ENCODE data around the gene DNAJA2. TPM values are rescaled to one million over a fixed set of nuclear protein-coding genes. Genes with fewer than 3 reads are reported as not detected.
A peak's percentile ranks its signal among the peaks of the same experiment; 100 is the strongest.

Gene DNAJA2
- total and polyA plus RNA-seq, 9 of the 15 experiments (the other 6 are each of a cell fraction or from before 2014, with no cell fraction given), result 24.1 to 75.9 (median 50.7) TPM

GRCh38 chr16:46973207-46973995 is at the start of gene DNAJA2 (continued):
- TF ChIP-seq ZNF263 (CRISPR knock-in tag; IDR thresholded peaks at IDR 0.05; ENCODE audit: borderline replicate concordance), result no peak
- TF ChIP-seq MAX (CRISPR knock-in tag; IDR thresholded peaks at IDR 0.05), result peak; percentile 71
- TF ChIP-seq, protein P1, sequence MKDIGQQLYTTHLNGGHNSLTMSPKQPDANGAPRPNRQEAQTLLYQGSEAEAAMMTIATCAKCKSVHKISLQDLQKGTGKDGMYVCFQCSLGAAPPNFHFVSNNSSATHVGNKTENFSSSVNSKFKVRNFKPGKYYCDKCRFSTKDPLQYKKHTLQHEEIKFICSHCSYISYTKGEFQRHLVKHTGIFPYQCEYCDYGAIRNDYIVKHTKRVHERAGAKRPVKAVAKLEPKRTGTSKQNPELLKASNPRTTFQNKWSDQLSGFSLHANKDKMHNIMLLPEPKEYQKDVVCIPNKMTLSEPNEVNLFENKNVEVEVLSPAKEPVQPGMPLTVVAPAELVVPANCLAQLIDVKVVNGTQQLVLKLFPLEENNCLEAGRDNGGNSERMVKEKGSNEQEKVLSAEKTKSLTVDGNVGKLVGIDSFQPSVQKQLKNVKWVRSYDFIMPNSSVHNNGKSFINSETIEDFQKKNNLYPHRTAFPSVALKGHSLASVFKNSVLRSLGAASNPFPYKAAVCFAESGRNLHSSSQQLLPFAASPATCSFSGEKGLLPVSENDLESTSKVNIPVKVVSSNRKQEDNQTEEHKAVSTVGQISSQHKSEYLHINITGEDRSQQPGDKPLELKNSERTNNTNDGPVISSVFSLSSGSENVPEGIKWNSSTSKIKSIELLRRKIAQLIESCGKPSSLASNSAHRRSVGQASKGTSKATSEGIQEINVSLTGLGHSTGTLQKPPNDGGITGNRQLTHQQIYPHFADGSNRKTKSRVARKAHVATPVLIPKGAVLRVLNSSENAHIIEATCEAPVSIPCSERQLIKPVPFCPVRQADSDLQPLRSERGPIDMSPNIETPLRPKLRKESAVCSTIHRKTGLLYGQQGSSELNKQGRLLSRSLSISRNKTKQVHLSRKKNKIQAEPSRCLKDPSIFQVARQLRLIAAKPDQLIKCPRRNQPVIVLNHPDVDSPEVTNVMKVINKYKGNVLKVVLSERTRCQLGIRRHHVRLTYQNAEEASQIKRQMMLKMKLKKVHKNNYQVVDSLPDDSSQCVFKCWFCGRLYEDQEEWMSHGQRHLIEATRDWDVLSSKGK (CRISPR knock-in tag; IDR thresholded peaks at IDR 0.05), result no peak
- TF ChIP-seq GTF2E2 (tag; IDR thresholded peaks at IDR 0.05), result peak; percentile 91
- TF ChIP-seq, protein P2, sequence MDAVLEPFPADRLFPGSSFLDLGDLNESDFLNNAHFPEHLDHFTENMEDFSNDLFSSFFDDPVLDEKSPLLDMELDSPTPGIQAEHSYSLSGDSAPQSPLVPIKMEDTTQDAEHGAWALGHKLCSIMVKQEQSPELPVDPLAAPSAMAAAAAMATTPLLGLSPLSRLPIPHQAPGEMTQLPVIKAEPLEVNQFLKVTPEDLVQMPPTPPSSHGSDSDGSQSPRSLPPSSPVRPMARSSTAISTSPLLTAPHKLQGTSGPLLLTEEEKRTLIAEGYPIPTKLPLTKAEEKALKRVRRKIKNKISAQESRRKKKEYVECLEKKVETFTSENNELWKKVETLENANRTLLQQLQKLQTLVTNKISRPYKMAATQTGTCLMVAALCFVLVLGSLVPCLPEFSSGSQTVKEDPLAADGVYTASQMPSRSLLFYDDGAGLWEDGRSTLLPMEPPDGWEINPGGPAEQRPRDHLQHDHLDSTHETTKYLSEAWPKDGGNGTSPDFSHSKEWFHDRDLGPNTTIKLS (IDR thresholded peaks at IDR 0.05; ENCODE audit: borderline replicate concordance, low read depth), result no peak
- TF ChIP-seq E2F4 (CRISPR knock-in tag; IDR thresholded peaks at IDR 0.05; ENCODE audit: low read depth), result 0 out of 2 replicates have a peak, but pooled peaks have one; percentile 37
- TF ChIP-seq, protein P3, sequence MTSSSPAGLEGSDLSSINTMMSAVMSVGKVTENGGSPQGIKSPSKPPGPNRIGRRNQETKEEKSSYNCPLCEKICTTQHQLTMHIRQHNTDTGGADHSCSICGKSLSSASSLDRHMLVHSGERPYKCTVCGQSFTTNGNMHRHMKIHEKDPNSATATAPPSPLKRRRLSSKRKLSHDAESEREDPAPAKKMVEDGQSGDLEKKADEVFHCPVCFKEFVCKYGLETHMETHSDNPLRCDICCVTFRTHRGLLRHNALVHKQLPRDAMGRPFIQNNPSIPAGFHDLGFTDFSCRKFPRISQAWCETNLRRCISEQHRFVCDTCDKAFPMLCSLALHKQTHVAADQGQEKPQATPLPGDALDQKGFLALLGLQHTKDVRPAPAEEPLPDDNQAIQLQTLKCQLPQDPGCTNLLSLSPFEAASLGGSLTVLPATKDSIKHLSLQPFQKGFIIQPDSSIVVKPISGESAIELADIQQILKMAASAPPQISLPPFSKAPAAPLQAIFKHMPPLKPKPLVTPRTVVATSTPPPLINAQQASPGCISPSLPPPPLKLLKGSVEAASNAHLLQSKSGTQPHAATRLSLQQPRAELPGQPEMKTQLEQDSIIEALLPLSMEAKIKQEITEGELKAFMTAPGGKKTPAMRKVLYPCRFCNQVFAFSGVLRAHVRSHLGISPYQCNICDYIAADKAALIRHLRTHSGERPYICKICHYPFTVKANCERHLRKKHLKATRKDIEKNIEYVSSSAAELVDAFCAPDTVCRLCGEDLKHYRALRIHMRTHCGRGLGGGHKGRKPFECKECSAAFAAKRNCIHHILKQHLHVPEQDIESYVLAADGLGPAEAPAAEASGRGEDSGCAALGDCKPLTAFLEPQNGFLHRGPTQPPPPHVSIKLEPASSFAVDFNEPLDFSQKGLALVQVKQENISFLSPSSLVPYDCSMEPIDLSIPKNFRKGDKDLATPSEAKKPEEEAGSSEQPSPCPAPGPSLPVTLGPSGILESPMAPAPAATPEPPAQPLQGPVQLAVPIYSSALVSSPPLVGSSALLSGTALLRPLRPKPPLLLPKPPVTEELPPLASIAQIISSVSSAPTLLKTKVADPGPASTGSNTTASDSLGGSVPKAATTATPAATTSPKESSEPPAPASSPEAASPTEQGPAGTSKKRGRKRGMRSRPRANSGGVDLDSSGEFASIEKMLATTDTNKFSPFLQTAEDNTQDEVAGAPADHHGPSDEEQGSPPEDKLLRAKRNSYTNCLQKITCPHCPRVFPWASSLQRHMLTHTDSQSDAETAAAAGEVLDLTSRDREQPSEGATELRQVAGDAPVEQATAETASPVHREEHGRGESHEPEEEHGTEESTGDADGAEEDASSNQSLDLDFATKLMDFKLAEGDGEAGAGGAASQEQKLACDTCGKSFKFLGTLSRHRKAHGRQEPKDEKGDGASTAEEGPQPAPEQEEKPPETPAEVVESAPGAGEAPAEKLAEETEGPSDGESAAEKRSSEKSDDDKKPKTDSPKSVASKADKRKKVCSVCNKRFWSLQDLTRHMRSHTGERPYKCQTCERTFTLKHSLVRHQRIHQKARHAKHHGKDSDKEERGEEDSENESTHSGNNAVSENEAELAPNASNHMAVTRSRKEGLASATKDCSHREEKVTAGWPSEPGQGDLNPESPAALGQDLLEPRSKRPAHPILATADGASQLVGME (CRISPR knock-in tag; IDR thresholded peaks at IDR 0.05), result no peak
- TF ChIP-seq, protein P4, sequence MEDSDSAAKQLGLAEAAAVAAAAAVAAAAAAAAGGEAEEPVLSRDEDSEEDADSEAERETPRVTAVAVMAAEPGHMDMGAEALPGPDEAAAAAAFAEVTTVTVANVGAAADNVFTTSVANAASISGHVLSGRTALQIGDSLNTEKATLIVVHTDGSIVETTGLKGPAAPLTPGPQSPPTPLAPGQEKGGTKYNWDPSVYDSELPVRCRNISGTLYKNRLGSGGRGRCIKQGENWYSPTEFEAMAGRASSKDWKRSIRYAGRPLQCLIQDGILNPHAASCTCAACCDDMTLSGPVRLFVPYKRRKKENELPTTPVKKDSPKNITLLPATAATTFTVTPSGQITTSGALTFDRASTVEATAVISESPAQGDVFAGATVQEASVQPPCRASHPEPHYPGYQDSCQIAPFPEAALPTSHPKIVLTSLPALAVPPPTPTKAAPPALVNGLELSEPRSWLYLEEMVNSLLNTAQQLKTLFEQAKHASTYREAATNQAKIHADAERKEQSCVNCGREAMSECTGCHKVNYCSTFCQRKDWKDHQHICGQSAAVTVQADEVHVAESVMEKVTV (CRISPR knock-in tag; IDR thresholded peaks at IDR 0.05), result no peak
- TF ChIP-seq ZNF347 (CRISPR knock-in tag; IDR thresholded peaks at IDR 0.05; ENCODE audit: low read depth), result no peak
- peak in 1 of 2 experiments; percentile 61; a peak in 1 of 3 replicates for TF ChIP-seq CBX3 (IDR thresholded peaks at IDR 0.05; ENCODE audit: borderline replicate concordance in 1 of 2, low read length in 2 of 2)
- no peak for TF ChIP-seq U2AF1 (optimal IDR thresholded peaks at IDR 0.05; ENCODE audit: low read depth, low read length)
